PFSK-1 (cell line): ENCODE data around the gene OR6X1.

Experiments used
- POLR2AphosphoS5 ChIP-seq: IDR thresholded peaks from 2 replicates; pipeline ENCODE4 v1.6.1; 2012; ENCODE audit warnings: low read depth, mild to moderate bottlenecking, control low read depth, low read length, moderate library complexity
- TF ChIP-seq, protein P1 (sequence below), 2 experiments: IDR thresholded peaks; 2 replicates each; pipeline versions ENCODE4 v1.6.1 to v1.8.0; 2011 to 2012; ENCODE audit warnings: low read depth in 2 of 2, low read length in 2 of 2, control low read depth in 1 of 2, inconsistent platforms in 1 of 2, mild to moderate bottlenecking in 1 of 2, moderate library complexity in 1 of 2; ENCODE audit not compliant: insufficient read depth in 1 of 2

DNA sequence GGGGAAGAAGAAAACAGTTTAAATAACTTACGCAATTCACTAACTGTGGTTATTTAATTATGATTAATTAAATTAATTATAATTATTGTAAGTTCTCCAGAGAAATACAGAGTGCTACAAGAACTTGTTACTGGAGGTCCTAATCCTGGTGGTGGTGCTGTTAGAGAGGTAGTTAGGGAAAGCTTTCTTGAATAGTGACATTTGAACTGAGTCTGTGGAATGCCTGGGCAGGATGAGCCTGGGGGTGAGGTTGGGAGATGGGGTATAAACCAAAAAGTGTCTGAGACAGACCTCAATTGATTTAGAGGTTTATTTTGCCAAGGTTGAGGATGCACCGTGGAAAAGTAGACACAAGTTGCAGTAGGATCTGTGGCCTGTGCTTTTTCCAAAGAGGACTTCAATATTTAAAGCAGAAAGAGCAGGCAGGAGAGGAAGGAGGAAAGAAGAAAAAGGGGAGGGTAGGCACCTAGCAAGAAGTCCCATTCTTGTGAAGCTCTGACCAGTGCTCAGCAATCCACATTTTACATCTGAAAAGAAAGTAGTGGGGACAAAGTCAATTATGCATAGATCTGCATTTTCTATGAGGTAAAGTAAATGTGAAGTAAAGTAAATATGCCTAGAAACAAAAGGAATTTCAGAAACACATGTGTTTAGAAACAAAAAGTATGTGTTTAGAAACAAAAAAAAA is 8.4 kb downstream of the OR6X1 start:
- no peak for TF ChIP-seq POLR2AphosphoS5
- TF ChIP-seq, protein P1, sequence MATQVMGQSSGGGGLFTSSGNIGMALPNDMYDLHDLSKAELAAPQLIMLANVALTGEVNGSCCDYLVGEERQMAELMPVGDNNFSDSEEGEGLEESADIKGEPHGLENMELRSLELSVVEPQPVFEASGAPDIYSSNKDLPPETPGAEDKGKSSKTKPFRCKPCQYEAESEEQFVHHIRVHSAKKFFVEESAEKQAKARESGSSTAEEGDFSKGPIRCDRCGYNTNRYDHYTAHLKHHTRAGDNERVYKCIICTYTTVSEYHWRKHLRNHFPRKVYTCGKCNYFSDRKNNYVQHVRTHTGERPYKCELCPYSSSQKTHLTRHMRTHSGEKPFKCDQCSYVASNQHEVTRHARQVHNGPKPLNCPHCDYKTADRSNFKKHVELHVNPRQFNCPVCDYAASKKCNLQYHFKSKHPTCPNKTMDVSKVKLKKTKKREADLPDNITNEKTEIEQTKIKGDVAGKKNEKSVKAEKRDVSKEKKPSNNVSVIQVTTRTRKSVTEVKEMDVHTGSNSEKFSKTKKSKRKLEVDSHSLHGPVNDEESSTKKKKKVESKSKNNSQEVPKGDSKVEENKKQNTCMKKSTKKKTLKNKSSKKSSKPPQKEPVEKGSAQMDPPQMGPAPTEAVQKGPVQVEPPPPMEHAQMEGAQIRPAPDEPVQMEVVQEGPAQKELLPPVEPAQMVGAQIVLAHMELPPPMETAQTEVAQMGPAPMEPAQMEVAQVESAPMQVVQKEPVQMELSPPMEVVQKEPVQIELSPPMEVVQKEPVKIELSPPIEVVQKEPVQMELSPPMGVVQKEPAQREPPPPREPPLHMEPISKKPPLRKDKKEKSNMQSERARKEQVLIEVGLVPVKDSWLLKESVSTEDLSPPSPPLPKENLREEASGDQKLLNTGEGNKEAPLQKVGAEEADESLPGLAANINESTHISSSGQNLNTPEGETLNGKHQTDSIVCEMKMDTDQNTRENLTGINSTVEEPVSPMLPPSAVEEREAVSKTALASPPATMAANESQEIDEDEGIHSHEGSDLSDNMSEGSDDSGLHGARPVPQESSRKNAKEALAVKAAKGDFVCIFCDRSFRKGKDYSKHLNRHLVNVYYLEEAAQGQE (IDR thresholded peaks at IDR 0.05; ENCODE audit: insufficient read depth in 1 of 2, low read depth in 2 of 2, low read length in 2 of 2), result no peak
